Muscle layer of colon (tissue), 2 donors: ENCODE results near the gene ASPSCR1.

Source experiments
- H3K27ac ChIP-seq: one replicate; pipeline ENCODE4 v1.7.0; 2013; ENCODE audit warnings: low read depth, mild to moderate bottlenecking, low read length, moderate library complexity
- H3K27me3 ChIP-seq, 2 donors: one replicate each; pipeline ENCODE4 v1.7.0; 2013; ENCODE audit warnings: low read length in 2 of 2, mild to moderate bottlenecking in 2 of 2; ENCODE audit not compliant: insufficient read depth in 2 of 2, control insufficient read depth in 1 of 2
- H3K36me3 ChIP-seq: one replicate; pipeline ENCODE4 v1.7.0; 2013; ENCODE audit warnings: mild to moderate bottlenecking, low read length; ENCODE audit not compliant: insufficient read depth
- H3K4me1 ChIP-seq: one replicate; pipeline ENCODE4 v1.7.0; 2013; ENCODE audit warnings: mild to moderate bottlenecking, low read length; ENCODE audit not compliant: insufficient read depth
- H3K4me3 ChIP-seq, 2 donors: one replicate each; pipeline ENCODE4 v1.7.0; 2013; ENCODE audit warnings: low read length in 2 of 2, low read depth in 1 of 2, mild to moderate bottlenecking in 1 of 2, moderate library complexity in 1 of 2
- H3K9ac ChIP-seq: one replicate; pipeline ENCODE4 v1.7.0; 2013; ENCODE audit warnings: low read length
- H3K9me3 ChIP-seq: one replicate; pipeline ENCODE4 v1.7.0; 2013; ENCODE audit warnings: mild to moderate bottlenecking, low read length
- donor health status: abdominal sarcoma.
- donor health status: Adenocarcinoma of cecum.

Gene ASPSCR1

GRCh38 chr17:82022310-82022980, 45.0 kb downstream of the ASPSCR1 start, which contains the start of gene CENPX:
Gene CENPX, minus strand, starts transcription at chr17:82022878. Its CDS starts 17 bp downstream, at chr17:82022861.
- no peaks in the 10 kb centered on the region for H3K9me3 ChIP-seq
- peak within 1 kb of the TSS; percentile 75 to 86 for H3K4me3 ChIP-seq
- H3K9ac ChIP-seq: peak within 1 kb of the TSS; percentile 24
- H3K36me3 ChIP-seq: no peaks in the 10 kb centered on the region
- peak within 1 kb of the TSS; percentile 49 for H3K27ac ChIP-seq
- H3K27me3 ChIP-seq: no peaks in the 10 kb centered on the region
- H3K4me1 ChIP-seq: peaks cover 24% of the 10 kb centered on the region

GRCh38 chr17:82022981-82023446, 45.6 kb downstream of the ASPSCR1 start, which contains the start of gene LRRC45:
Gene LRRC45, plus strand, starts transcription at chr17:82023305. Its CDS starts 339 bp downstream, at chr17:82023644.
- H3K4me3 ChIP-seq: peak within 1 kb of the TSS; percentile 75 to 86
- H3K4me1 ChIP-seq: peaks cover 24% of the 10 kb centered on the region
- H3K27ac ChIP-seq: peak within 1 kb of the TSS; percentile 49
- H3K27me3 ChIP-seq: no peaks in the 10 kb centered on the region
- peak within 1 kb of the TSS; percentile 24 for H3K9ac ChIP-seq
- no peaks in the 10 kb centered on the region for H3K9me3 ChIP-seq
- no peaks in the 10 kb centered on the region for H3K36me3 ChIP-seq

- H3K9ac ChIP-seq: no peak overlapping the region
- no peak overlapping the region for H3K27ac ChIP-seq
Measured at GRCh38 chr17:82023447-82024241, 46.2 kb downstream of the ASPSCR1 start.

GRCh38 chr17:82024859-82025258, 47.4 kb downstream of the ASPSCR1 start:
- no peaks in the 10 kb centered on the region for H3K9me3 ChIP-seq
- H3K9ac ChIP-seq: no peak overlapping the region
- peaks cover 25% of the 10 kb centered on the region for H3K4me1 ChIP-seq
- no peaks in the 10 kb centered on the region for H3K27me3 ChIP-seq
- no peak overlapping the region for H3K27ac ChIP-seq
- no peak overlapping the region for H3K4me3 ChIP-seq
- H3K36me3 ChIP-seq: no peaks in the 10 kb centered on the region

More at GRCh38 chr17:82023447-82024241, 46.2 kb downstream of the ASPSCR1 start:
- Histone ChIP-seq H3K36me3 (no peaks in the 10 kb centered on the region), H3K27me3 (no peaks in the 10 kb centered on the region), H3K4me1 (peaks cover 24% of the 10 kb centered on the region), H3K4me3 (peak overlapping the region; percentile 63 to 66), H3K9me3 (no peaks in the 10 kb centered on the region)

- no peaks in the 10 kb centered on the region for H3K9me3 ChIP-seq
- no peak overlapping the region for H3K4me3 ChIP-seq
- no peaks in the 10 kb centered on the region for H3K36me3 ChIP-seq
- no peak overlapping the region for H3K9ac ChIP-seq
- H3K27ac ChIP-seq: no peak overlapping the region
- no peaks in the 10 kb centered on the region for H3K27me3 ChIP-seq
- peaks cover 30% of the 10 kb centered on the region for H3K4me1 ChIP-seq
Measured at GRCh38 chr17:82025401-82026107, 48.1 kb downstream of the ASPSCR1 start.

GRCh38 chr17:82028246-82028645, 50.8 kb downstream of the ASPSCR1 start:
- H3K4me1 ChIP-seq: peaks cover 14% of the 10 kb centered on the region
- no peaks in the 10 kb centered on the region for H3K36me3 ChIP-seq
- peaks cover 13 to 20% of the 10 kb centered on the region in 2 donors for H3K27me3 ChIP-seq
- no peaks in the 10 kb centered on the region for H3K9me3 ChIP-seq
- H3K27ac ChIP-seq: no peak overlapping the region
- H3K9ac ChIP-seq: no peak overlapping the region
- H3K4me3 ChIP-seq: no peak overlapping the region

GRCh38 chr17:82028966-82029365, 51.5 kb downstream of the ASPSCR1 start:
- H3K36me3 ChIP-seq: no peaks in the 10 kb centered on the region
- H3K9ac ChIP-seq: no peak overlapping the region
- H3K9me3 ChIP-seq: no peaks in the 10 kb centered on the region
- no peak overlapping the region for H3K4me3 ChIP-seq
- peaks cover 13 to 25% of the 10 kb centered on the region in 2 donors for H3K27me3 ChIP-seq
- H3K4me1 ChIP-seq: peaks cover 10% of the 10 kb centered on the region
- no peak overlapping the region for H3K27ac ChIP-seq

- Histone ChIP-seq H3K27me3 (peaks cover 13 to 25% of the 10 kb centered on the region in 2 donors), H3K9me3 (no peaks in the 10 kb centered on the region), H3K4me1 (peaks cover 5% of the 10 kb centered on the region), H3K9ac (no peak overlapping the region), H3K27ac (no peak overlapping the region), H3K36me3 (no peaks in the 10 kb centered on the region), H3K4me3 (no peak overlapping the region)
Measured at GRCh38 chr17:82029391-82029790, 52.0 kb downstream of the ASPSCR1 start.

GRCh38 chr17:82029990-82030469, 52.6 kb downstream of the ASPSCR1 start:
- Histone ChIP-seq H3K4me3 (no peak overlapping the region), H3K27me3 (peaks cover 13 to 25% of the 10 kb centered on the region in 2 donors), H3K9ac (no peak overlapping the region), H3K9me3 (no peaks in the 10 kb centered on the region), H3K27ac (no peak overlapping the region), H3K36me3 (no peaks in the 10 kb centered on the region), H3K4me1 (peaks cover 5% of the 10 kb centered on the region)

GRCh38 chr17:82030470-82031302, 53.3 kb downstream of the ASPSCR1 start:
- no peak overlapping the region for H3K9ac ChIP-seq

More at GRCh38 chr17:82030470-82031302, 53.3 kb downstream of the ASPSCR1 start:
- peaks cover 13 to 25% of the 10 kb centered on the region in 2 donors for H3K27me3 ChIP-seq
- H3K36me3 ChIP-seq: no peaks in the 10 kb centered on the region
- no peak overlapping the region for H3K27ac ChIP-seq
- H3K4me3 ChIP-seq: peak overlapping the region; percentile 27 to 32
- no peaks in the 10 kb centered on the region for H3K9me3 ChIP-seq
- peaks cover 6% of the 10 kb centered on the region for H3K4me1 ChIP-seq
